HG03095 (cell line): Measurements from ENCODE around the gene ANKS6.

ENCODE experiments used
- ATAC-seq: cut with Tn5 transposase; IDR thresholded peaks from one replicate; pipeline ENCODE4 v1.9.1; 2021; ENCODE audit warnings: moderate library complexity; ENCODE audit not compliant: unreplicated experiment

Gene ANKS6

GRCh38 chr9:98815391-98815951 lies 19.1 kb upstream of the ANKS6 start:
- ATAC-seq: no peak

- ATAC-seq: no peak
Measured at GRCh38 chr9:98811051-98811650, 14.8 kb upstream of the ANKS6 start.

GRCh38 chr9:98810102-98810842 lies 13.9 kb upstream of the ANKS6 start:
- ATAC-seq: no peak

GRCh38 chr9:98809311-98810101 lies 13.2 kb upstream of the ANKS6 start:
- no peak for ATAC-seq

GRCh38 chr9:98808875-98809274 lies 12.5 kb upstream of the ANKS6 start:
- ATAC-seq: no peak

- ATAC-seq: no peak
Measured at GRCh38 chr9:98808411-98808815, 12.1 kb upstream of the ANKS6 start.

- no peak for ATAC-seq
Measured at GRCh38 chr9:98807814-98808195, 11.4 kb upstream of the ANKS6 start.

- no peak for ATAC-seq
Measured at GRCh38 chr9:98807070-98807813, 10.9 kb upstream of the ANKS6 start, which contains the start of gene GALNT12. TSS of gene GALNT12 (plus strand) at chr9:98807670. CDS start at chr9:98807699, 29 bp downstream.

- ATAC-seq: no peak
Measured at GRCh38 chr9:98806394-98807035, 10.2 kb upstream of the ANKS6 start.

GRCh38 chr9:98805506-98806272 lies 9.3 kb upstream of the ANKS6 start:
- ATAC-seq: no peak

GRCh38 chr9:98804083-98804482 lies 7.7 kb upstream of the ANKS6 start:
- ATAC-seq: no peak

GRCh38 chr9:98801969-98802371 lies 5.6 kb upstream of the ANKS6 start:
- ATAC-seq: no peak

GRCh38 chr9:98801561-98801960 lies 5.2 kb upstream of the ANKS6 start:
- ATAC-seq: no peak

- no peak for ATAC-seq
Measured at GRCh38 chr9:98798254-98798653, 1.9 kb upstream of the ANKS6 start.

GRCh38 chr9:98797491-98797890 lies 1.1 kb upstream of the ANKS6 start:
- no peak for ATAC-seq

- peak; percentile 38 for ATAC-seq
Measured at GRCh38 chr9:98795970-98796363, 388 bp downstream of the ANKS6 start.

- ATAC-seq: no peak
Measured at GRCh38 chr9:98795295-98795955, 930 bp downstream of the ANKS6 start.

- no peak for ATAC-seq
Measured at GRCh38 chr9:98794802-98795201, 1.6 kb downstream of the ANKS6 start.

GRCh38 chr9:98793031-98793430 lies 3.3 kb downstream of the ANKS6 start:
- ATAC-seq: no peak
